ENCODE data around the gene PRKG1.

PRKG1 gene

GRCh38 chr10:51862149-51862548 is 787.9 kb downstream of the PRKG1 start:
- Histone ChIP-seq H3K27me3 (ENCODE audit: insufficient read depth, poor library complexity, severe bottlenecking) (no peaks in the 10 kb centered on the region), H3K27ac (replicated peaks) (no peak overlapping the region), H3K4me3 (replicated peaks; ENCODE audit: insufficient read depth, low read length) (no peak overlapping the region)
- TF ChIP-seq REST (IDR thresholded peaks at IDR 0.05; ENCODE audit: insufficient replicate concordance, low read depth) (no peak), POLR2AphosphoS5 (IDR thresholded peaks at IDR 0.05; ENCODE audit: low read depth) (no peak), GABPA (IDR thresholded peaks at IDR 0.05; ENCODE audit: low read depth) (no peak), CTCF (IDR thresholded peaks at IDR 0.05; ENCODE audit: insufficient read depth, low read length) (no peak), SPI1 (IDR thresholded peaks at IDR 0.05; ENCODE audit: borderline replicate concordance, low read depth) (no peak)
- no peak for DNase-seq (ENCODE audit: low read depth in 1 of 2, low spot score in 1 of 2)

GRCh38 chr10:51867956-51868355 is 793.7 kb downstream of the PRKG1 start:
- Histone ChIP-seq H3K27ac (replicated peaks) (no peak overlapping the region), H3K4me3 (replicated peaks; ENCODE audit: insufficient read depth, low read length) (no peak overlapping the region), H3K27me3 (ENCODE audit: insufficient read depth, poor library complexity, severe bottlenecking) (no peaks in the 10 kb centered on the region)
- TF ChIP-seq GABPA (IDR thresholded peaks at IDR 0.05; ENCODE audit: low read depth) (no peak), CTCF (IDR thresholded peaks at IDR 0.05; ENCODE audit: insufficient read depth, low read length) (no peak)
- no peak for DNase-seq (ENCODE audit: low read depth in 1 of 2, low spot score in 1 of 2)

- Histone ChIP-seq H3K4me3 (replicated peaks; ENCODE audit: insufficient read depth, low read length) (no peak overlapping the region), H3K27me3 (ENCODE audit: insufficient read depth, poor library complexity, severe bottlenecking) (no peaks in the 10 kb centered on the region), H3K27ac (replicated peaks) (no peak overlapping the region)
- TF ChIP-seq GABPA (IDR thresholded peaks at IDR 0.05; ENCODE audit: low read depth): no peak
- no peak for TF ChIP-seq CTCF (IDR thresholded peaks at IDR 0.05; ENCODE audit: insufficient read depth, low read length)
- no peak for TF ChIP-seq REST (IDR thresholded peaks at IDR 0.05; ENCODE audit: insufficient replicate concordance, low read depth)
- no peak for TF ChIP-seq SPI1 (IDR thresholded peaks at IDR 0.05; ENCODE audit: borderline replicate concordance, low read depth)
- no peak for TF ChIP-seq POLR2AphosphoS5 (IDR thresholded peaks at IDR 0.05; ENCODE audit: low read depth)
- DNase-seq (ENCODE audit: low read depth in 1 of 2, low spot score in 1 of 2): no peak
Measured at GRCh38 chr10:51874131-51874530, 799.8 kb downstream of the PRKG1 start.

GRCh38 chr10:51875610-51876009 is 801.3 kb downstream of the PRKG1 start:
- no peak overlapping the region for H3K4me3 ChIP-seq (replicated peaks; ENCODE audit: insufficient read depth, low read length)
- TF ChIP-seq SPI1 (IDR thresholded peaks at IDR 0.05; ENCODE audit: borderline replicate concordance, low read depth) (no peak), GABPA (IDR thresholded peaks at IDR 0.05; ENCODE audit: low read depth) (no peak), POLR2AphosphoS5 (IDR thresholded peaks at IDR 0.05; ENCODE audit: low read depth) (no peak), REST (IDR thresholded peaks at IDR 0.05; ENCODE audit: insufficient replicate concordance, low read depth) (no peak), CTCF (IDR thresholded peaks at IDR 0.05; ENCODE audit: insufficient read depth, low read length) (no peak)
- H3K27me3 ChIP-seq (ENCODE audit: insufficient read depth, poor library complexity, severe bottlenecking): no peaks in the 10 kb centered on the region
- H3K27ac ChIP-seq (replicated peaks): no peak overlapping the region
- no peak for DNase-seq (ENCODE audit: low read depth in 1 of 2, low spot score in 1 of 2)

Measured in HL-60 (cell line).